Measurements from ENCODE around the gene ZNF543.

DNA sequence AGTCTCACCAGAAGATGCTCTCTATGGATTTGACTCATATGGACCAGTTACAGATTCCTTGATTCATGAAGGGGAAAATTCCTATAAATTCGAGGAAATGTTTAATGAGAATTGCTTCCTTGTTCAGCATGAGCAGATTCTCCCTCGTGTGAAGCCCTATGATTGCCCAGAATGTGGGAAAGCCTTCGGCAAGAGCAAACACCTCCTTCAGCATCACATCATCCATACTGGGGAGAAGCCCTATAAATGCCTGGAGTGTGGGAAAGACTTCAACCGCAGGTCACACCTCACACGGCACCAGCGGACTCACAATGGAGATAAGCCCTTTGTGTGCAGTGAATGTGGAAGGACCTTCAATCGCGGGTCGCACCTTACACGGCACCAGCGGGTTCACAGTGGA is 29.3 kb upstream of the ZNF543 start:
- TF ChIP-seq, protein P1, sequence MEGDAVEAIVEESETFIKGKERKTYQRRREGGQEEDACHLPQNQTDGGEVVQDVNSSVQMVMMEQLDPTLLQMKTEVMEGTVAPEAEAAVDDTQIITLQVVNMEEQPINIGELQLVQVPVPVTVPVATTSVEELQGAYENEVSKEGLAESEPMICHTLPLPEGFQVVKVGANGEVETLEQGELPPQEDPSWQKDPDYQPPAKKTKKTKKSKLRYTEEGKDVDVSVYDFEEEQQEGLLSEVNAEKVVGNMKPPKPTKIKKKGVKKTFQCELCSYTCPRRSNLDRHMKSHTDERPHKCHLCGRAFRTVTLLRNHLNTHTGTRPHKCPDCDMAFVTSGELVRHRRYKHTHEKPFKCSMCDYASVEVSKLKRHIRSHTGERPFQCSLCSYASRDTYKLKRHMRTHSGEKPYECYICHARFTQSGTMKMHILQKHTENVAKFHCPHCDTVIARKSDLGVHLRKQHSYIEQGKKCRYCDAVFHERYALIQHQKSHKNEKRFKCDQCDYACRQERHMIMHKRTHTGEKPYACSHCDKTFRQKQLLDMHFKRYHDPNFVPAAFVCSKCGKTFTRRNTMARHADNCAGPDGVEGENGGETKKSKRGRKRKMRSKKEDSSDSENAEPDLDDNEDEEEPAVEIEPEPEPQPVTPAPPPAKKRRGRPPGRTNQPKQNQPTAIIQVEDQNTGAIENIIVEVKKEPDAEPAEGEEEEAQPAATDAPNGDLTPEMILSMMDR (IDR thresholded peaks at IDR 0.05) = no peak
- TF ChIP-seq RCOR1 (IDR thresholded peaks at IDR 0.05; ENCODE audit: low read length) = no peak
- no peak for TF ChIP-seq RAD21 (IDR thresholded peaks at IDR 0.05; ENCODE audit: low read length)

Measured in SK-N-SH (cell line).